HG03354 (cell line): ENCODE data around the gene PIM3.
"Not testable (repeated sequence)": the region's sequence is repeated elsewhere in the genome, so short reads cannot be mapped to it uniquely, and the experiment has no call there.

Experiments
- ATAC-seq: cut with Tn5 transposase; IDR thresholded peaks from one replicate; pipeline ENCODE4 v1.9.1; 2021; ENCODE audit warnings: mild to moderate bottlenecking; ENCODE audit not compliant: unreplicated experiment, poor library complexity, severe bottlenecking

The PIM3 gene

GRCh38 chr22:49941507-49942316, 18.9 kb upstream of the PIM3 start:
- ATAC-seq = no peak

DNA sequence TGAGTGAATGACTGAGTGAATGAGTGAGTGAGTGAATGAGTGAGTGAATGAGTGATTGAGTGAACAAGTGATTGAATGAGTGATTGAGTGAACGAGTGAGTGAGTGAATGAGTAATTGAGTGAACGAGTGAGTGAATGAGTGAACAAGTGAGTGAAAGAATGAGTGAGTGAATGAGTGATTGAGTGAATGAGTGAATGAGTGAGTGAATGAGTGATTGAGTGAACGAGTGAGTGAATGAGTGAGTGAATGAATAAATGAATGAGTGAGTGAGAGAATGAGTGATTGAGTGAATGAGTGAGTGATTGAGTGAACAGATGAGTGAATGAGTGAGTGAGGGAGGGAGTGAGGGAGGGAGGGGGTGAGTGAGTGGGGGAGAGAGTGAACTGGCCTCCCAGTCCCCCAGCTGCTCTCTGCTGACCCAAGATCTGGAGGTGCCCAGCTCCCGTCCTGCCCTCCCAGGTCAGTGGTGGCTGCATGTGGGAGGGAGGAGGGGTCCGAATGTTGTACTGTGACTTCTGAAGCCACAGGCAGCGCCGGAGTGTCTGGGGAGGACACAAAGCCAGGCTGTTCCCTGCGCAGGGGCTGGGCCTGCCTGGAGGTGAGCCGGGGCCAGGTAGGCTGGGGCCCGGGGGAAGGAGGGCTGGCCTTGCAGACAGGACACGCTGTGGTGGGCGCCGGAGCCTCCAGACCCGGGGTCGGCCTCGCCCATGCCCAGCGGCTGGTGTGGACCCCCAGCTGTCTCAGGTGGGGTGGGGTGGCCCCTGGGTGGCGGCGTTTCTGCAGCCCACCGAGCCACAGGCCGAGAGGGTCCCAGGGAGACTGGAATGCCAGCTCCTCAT, 17.8 kb upstream of the PIM3 start:
- no peak for ATAC-seq

DNA sequence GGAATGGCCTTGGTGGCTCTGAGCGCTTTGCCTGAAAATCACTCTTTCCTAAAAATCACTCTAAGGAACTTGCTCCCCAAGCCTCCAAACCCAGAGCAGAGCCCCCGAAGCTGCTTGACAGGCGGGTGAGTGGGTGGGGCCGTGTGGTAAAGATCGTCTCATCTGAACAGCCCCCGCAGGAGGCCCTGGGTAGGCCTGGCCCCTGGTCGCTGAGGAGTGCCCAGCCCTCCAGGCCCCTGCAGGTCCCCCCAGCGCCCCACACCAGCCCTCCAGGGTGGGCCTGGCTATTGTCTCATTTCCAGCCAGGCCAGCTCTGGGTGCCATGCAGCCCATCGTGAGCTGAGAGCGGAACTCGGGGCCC, 17.2 kb upstream of the PIM3 start:
- ATAC-seq = no peak

DNA sequence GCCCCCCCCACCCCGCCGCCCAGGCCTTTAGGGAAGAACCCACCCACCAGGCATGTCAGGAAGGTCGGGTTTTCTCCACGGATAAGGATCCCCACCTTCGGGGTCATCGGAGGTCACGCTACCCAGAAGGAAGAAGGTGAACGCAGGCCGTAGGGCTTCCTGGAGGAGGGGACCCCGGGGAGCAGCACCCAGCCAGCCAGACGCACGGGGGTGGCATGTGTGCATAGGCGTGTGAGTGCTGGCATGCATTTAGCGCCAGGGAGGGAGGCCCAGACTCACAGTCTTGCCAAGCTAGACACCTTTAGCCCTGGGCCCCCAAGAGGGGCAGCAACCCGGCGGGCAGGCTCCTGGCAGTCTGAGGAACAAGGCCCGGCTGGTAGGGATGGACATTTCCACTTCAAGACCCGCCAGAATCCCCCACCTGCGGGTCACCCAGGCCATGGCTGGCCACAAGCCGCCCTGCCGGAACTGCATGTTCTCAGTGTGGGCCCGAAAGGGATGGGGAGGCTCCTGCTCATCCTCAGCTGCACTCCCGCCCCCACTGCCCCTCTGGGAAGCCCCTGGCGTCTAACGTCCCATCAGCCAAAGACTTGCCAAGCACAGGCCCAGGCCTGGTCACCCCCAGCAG, 16.7 kb upstream of the PIM3 start:
- no peak for ATAC-seq

DNA sequence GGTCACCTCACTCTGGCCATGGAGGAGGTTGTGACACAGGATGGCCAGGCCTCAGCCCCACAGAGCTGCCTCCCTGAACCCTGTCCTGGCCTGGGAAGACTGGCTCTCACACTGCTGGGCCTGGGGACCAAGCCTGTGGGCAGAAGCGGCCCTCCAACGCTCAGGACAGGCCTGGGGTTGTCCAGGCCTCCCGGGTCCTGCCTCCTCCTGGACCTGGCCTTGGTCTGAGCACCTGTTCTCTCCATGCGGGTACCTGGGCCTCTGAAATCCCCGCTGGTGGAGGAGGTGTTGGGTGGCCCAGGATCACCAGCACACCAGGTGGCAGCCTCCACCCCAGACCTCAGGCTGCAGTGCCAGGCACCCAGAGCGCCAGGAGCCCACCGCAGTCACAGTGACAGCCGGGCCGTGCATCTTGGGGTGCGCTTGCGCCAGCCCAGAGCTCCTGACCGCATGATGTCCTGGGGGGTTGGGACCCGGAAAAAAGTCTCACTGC, 16.1 kb upstream of the PIM3 start:
- no peak for ATAC-seq

- ATAC-seq = not testable (repeated sequence)
Observed at GRCh38 chr22:49945042-49945794, 15.4 kb upstream of the PIM3 start.

GRCh38 chr22:49946612-49947295, 13.8 kb upstream of the PIM3 start:
- no peak for ATAC-seq

DNA sequence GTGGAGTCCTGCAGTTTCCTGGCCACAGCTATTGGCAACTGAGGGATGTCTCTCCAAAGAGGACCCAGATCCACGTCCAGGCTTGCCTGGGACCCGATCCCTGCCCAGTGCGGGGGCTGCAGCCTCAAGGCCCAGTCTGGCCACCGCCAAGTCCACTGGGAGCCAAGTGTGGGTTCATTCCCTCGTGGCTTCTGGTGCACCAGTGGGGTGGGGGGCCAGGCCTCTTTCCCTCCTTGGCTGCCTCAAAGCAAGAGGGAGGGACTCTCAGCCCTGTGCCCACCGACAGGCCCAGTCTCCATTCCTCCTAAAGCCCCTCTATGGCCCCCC, 13.3 kb upstream of the PIM3 start:
- ATAC-seq = no peak

- ATAC-seq = no peak
Observed at GRCh38 chr22:49948116-49948957, 12.2 kb upstream of the PIM3 start.

GRCh38 chr22:49948958-49949913, 11.3 kb upstream of the PIM3 start:
- ATAC-seq = no peak

GRCh38 chr22:49949914-49950292, 10.7 kb upstream of the PIM3 start:
- no peak for ATAC-seq

DNA sequence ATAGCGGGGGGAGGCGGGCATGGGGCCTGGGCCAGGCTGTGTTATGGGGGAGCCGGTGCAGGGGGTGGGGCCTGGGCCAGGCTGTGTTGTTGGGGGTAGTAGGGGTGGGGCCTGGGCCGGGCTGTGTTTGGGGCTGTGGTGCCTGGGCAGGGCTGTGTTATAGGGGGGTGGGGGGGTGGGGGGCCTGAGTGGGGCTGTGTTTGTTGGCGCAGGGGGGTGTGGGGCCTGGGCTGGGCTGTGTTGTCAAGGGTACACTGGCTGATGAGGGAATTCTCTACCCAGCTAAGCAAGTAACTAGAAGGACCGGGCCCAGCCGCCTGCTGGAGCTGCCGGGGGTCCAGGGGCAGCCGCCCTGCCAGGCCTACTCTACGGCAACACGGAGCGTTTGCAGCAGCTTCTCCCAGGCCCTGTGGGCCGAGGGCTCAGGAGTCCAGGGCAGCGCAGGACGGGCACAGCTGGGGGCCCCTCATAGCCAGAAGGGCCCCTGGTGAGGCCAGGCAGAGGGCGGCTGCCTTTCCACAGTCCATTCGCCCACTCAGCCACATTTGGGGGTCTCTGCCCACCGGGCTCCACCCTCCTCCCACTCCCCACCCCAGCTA, 10.1 kb upstream of the PIM3 start:
- ATAC-seq = no peak

- no peak for ATAC-seq
Observed at GRCh38 chr22:49951000-49951677, 9.4 kb upstream of the PIM3 start.

GRCh38 chr22:49951678-49951985, 8.9 kb upstream of the PIM3 start:
- ATAC-seq = no peak

- ATAC-seq = no peak
Observed at GRCh38 chr22:49951986-49952896, 8.3 kb upstream of the PIM3 start.
